Lower leg skin (tissue), 4 donors: ENCODE measurements around the gene CDCA5. TPM values are rescaled to one million over a fixed set of nuclear protein-coding genes. Genes with fewer than 3 reads are reported as not detected.

ENCODE experiments used
- DNase-seq, 2 donors: peaks; one replicate each; pipeline ENCODE4 v3.0.0-alpha.2; 2019; ENCODE audit warnings: low spot score in 2 of 2
- H3K4me3 ChIP-seq: fragments of 200-600 bp; sonication (generic); 2 replicates; pipeline ENCODE4 v1.5.1; 2017; ENCODE audit warnings: mild to moderate bottlenecking, low read depth; ENCODE audit not compliant: poor library complexity, severe bottlenecking
- POLR2A ChIP-seq, 2 donors: fragments of 450-650 bp; IDR thresholded peaks; one replicate each; pipeline ENCODE4 v1.6.1; 2016 to 2017; ENCODE audit warnings: antibody characterized with exemption in 2 of 2, mild to moderate bottlenecking in 1 of 2, moderate library complexity in 1 of 2
- WGBS, 2 donors: methylation state at CpG; one replicate each; pipeline ENCODE4 v1.1.5; 2018; 5-methylcytosine and 5-hydroxymethylcytosine counted together
- intact Hi-C: fragments of 100-400 bp; cut with DNase I; formaldehyde crosslinking; loops from one replicate; pipeline ENCODE4 v1.15.0; 2023; ENCODE audit warnings: low total_unique reads
- total RNA-seq, 4 donors: library from RNA; depleted of rRNA; stranded (reverse); fragments of >200 nt; gene quantifications; one replicate each; pipeline ENCODE4 v1.1.0, GENCODE V29; 2016
- TF ChIP-seq, protein P1 (sequence below), 3 donors: fragments of 450-650 bp; IDR thresholded peaks; one replicate each; pipeline ENCODE4 v1.5.1; 2016; ENCODE audit warnings: antibody characterized with exemption in 3 of 3, mild to moderate bottlenecking in 3 of 3, moderate library complexity in 2 of 3

CDCA5 gene
- total RNA-seq, 4 donors from 2014 or later: 1.0 to 2.4 (median 1.7) TPM

DNA sequence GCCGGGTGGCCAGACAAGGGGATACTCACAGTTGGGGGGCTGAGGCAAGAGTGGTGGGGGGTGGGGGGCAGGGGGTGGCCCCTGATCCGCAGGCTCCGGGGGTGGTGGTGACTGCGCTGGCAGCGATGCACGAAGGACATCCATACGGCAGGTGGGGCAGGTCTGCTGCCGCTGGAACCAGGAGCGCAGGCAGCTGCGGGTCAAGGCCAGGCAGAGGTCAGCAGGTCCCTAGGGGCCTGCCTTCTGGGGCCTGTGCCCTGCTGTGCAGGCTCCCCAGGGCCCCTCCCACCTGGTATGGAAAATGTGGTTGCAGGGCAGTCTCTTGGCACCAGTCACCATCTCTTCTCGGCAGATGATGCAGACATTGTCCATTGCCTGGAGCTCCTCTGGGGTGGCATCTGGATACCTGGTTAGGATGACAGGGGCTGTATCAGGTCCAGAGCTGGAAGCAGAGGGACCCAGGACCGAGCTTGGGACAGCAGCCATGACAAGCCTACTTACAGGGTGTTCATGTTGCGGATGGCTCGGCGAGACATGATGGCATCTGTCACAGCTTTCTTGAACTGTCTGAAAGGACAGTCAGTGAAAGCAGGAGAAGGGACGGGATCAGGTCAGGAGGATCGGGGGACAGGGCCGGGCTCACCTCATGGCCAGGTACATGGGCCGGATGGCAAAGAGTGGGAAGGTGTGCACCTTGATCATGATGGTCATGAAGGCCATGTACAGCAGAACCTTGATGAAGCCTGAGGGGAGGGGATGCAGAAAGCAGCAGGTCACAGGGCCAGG is 47.0 kb upstream of the CDCA5 start:
- 86 to 92% methylated on average over 19 of the region's 19 CpGs for WGBS, 2 donors
- TF ChIP-seq, protein P1, sequence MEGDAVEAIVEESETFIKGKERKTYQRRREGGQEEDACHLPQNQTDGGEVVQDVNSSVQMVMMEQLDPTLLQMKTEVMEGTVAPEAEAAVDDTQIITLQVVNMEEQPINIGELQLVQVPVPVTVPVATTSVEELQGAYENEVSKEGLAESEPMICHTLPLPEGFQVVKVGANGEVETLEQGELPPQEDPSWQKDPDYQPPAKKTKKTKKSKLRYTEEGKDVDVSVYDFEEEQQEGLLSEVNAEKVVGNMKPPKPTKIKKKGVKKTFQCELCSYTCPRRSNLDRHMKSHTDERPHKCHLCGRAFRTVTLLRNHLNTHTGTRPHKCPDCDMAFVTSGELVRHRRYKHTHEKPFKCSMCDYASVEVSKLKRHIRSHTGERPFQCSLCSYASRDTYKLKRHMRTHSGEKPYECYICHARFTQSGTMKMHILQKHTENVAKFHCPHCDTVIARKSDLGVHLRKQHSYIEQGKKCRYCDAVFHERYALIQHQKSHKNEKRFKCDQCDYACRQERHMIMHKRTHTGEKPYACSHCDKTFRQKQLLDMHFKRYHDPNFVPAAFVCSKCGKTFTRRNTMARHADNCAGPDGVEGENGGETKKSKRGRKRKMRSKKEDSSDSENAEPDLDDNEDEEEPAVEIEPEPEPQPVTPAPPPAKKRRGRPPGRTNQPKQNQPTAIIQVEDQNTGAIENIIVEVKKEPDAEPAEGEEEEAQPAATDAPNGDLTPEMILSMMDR (IDR thresholded peaks at IDR 0.05): no peak
- TF ChIP-seq POLR2A (IDR thresholded peaks at IDR 0.05): no peak

DNA sequence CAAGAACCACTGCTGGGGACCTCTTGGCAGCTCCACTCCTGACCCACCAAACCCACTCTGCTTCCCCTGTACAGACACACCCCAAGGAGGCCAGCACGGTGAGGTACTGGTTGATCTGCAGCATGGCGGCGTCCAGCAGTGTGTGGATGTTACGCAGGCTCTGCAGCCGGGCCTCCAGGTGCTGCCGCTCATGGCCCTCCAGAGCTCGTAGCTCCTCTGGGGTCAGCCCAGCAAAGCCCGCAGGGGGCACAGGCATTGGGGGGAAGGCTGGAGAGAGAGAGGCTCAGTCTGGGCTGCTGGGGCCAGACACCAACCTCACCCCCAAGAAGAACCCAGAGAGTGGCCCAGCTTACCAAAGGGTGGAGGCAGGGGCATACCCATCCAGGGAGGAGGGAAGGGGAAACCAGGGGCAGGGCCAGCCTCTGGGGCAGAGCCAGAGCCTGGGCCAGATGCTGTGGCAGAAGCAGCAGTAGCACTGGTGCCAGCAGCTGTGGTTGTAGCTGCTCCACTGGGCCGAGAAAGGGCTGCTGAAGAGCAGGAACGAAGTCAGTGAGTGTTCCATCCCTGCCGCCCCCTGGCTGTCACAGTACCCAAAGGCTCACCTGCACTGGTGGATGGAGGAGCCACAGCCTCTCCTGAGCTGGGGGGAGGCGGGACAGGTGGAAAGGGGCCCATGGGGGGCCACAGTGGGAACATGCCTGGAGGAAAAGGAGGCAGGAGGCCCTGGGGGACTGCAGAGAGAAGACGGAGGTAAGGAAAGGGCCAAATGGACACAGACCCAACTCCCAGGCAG is 46.0 kb upstream of the CDCA5 start:
- 80 to 85% methylated on average over 6 to 13 of the region's 13 CpGs for WGBS, 2 donors
- no peak for DNase-seq
- intact Hi-C loops: no loop called here
- TF ChIP-seq, protein P1 (IDR thresholded peaks at IDR 0.05): no peak
- TF ChIP-seq POLR2A (IDR thresholded peaks at IDR 0.05): no peak
- no peak overlapping the region for H3K4me3 ChIP-seq

More for the DNA sequence above, 47.0 kb upstream of the CDCA5 start:
- intact Hi-C loops: no loop called here
- no peak overlapping the region for H3K4me3 ChIP-seq
- no peak for DNase-seq

DNA sequence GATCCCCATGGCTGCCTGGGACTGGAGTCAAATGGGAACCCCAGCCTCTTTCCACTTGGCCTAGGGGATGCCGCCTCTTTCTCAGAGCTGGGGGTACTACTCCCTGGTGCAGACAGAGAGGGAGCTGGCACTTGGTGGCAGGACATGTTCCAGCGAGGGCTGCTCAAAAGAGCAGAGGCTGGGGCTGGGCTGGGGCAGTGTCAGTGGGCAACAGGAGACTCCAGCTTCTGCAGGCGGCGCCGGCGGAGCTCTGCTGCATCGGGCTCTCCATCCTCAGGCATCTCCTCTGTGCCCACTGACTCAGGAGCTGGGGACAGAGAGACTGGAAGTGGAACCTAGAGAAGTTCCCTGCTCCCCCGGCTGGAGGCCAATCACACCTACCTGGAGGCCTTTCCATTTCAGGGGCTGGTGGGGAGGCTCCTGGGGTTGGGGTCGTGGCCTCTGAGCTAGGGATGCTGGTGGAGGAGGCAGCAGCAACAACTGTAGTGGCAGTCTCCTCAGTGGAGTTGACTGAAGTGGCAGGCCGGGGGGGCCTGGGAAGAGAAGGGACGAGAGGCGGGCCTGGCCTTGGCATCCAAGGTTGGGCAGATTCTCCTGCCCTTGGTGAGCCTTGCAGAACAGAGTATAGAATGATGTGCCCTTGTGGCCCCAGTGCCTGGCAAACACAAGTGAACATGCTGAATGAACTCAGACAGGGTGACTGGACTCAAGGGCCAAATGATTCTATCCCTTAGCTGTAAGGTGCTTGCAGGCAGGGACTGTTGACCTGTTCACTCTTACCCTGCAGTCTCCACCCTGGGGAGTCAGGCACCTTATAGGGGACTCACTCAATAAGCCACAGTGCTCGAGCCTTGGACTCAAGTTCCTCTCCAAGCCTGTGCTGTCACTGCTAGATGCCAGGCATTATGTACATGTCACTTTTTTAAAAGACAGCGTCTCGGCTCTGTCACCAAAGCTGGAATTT is 44.6 kb upstream of the CDCA5 start:
- no peak overlapping the region for H3K4me3 ChIP-seq
- intact Hi-C loops: no loop called here
- DNase-seq: no peak
- TF ChIP-seq, protein P1 (IDR thresholded peaks at IDR 0.05): no peak
- no peak for TF ChIP-seq POLR2A (IDR thresholded peaks at IDR 0.05)
- 76 to 85% methylated on average over 9 to 15 of the region's 15 CpGs for WGBS, 2 donors

DNA sequence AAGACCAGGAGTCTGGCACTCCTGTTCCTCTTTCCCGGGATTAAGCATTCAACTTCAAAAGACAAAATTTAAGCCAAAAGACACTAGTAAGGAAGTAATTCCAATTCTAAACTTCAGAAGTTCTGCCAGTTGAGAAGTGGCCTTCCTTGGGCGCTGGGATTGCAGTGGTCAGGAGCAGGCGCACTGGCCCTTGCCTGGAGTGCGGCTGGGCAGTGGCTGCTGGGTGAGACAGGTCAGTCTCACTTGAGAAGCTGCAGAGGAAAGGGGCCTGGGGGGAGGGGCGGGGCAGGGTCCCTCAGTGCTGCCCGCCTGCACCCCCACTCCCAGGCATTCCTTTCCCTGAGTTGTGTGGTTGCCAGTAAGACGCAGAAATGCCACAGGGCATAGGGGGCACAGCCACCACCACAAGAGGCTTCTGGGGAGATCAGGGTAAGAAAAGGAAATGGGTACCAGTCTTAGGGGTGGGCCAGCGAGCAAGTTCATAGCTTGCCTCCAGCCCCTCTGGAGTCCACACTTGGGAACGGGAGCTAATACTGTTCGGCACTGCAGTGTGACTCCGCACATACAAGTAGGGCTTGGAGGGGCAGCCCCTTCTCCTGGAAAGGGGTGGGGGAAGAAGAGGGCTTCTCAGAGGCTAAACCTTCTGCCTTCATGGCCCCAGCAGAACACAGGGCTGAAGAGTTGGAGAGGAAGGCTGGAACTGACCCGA is 43.8 kb upstream of the CDCA5 start:
- WGBS, 2 donors: 75 to 77% methylated on average over 12 of the region's 12 CpGs
- no peak for DNase-seq
- TF ChIP-seq, protein P1 (IDR thresholded peaks at IDR 0.05): no peak
- no peak for TF ChIP-seq POLR2A (IDR thresholded peaks at IDR 0.05)
- no peak overlapping the region for H3K4me3 ChIP-seq
- intact Hi-C loops: no loop called here
